SK-N-SH treated with all-trans-retinoic acid at 6 μM for 48 hours (cell line): ENCODE results near the gene TSHZ2.

Source experiments
- ATAC-seq: fragments of 200-7000 bp; cut with Tn5 transposase; 3 replicates; pipeline ENCODE4 v1.9.1; 2020; ENCODE audit warnings: mild to moderate bottlenecking, moderate library complexity
- BACH2 ChIP-seq: fragments of 250-450 bp; sonication (Bioruptor Pico); IDR thresholded peaks from 2 replicates; pipeline ENCODE4 v1.9.0; 2021; ENCODE audit warnings: mild to moderate bottlenecking, borderline replicate concordance
- GLIS3 ChIP-seq: fragments of 250-450 bp; sonication (Bioruptor Pico); IDR thresholded peaks from 2 replicates; pipeline ENCODE4 v1.5.0; 2020; ENCODE audit warnings: mild to moderate bottlenecking, moderate library complexity
- OSR1 ChIP-seq: fragments of 250-450 bp; sonication (Bioruptor Pico); IDR thresholded peaks from 2 replicates; pipeline ENCODE4 v1.8.0; 2022; ENCODE audit warnings: moderate library complexity, mild to moderate bottlenecking, inconsistent platforms
- PATZ1 ChIP-seq: fragments of 250-450 bp; sonication (Bioruptor Pico); IDR thresholded peaks from 2 replicates; pipeline ENCODE4 v1.8.0; 2020; ENCODE audit warnings: mild to moderate bottlenecking, moderate library complexity, borderline replicate concordance
- PPARA ChIP-seq: fragments of 250-450 bp; sonication (Bioruptor Pico); IDR thresholded peaks from 2 replicates; pipeline ENCODE4 v1.5.0; 2020; ENCODE audit warnings: mild to moderate bottlenecking, borderline replicate concordance
- RARB ChIP-seq: fragments of 250-450 bp; sonication (Bioruptor Pico); IDR thresholded peaks from 2 replicates; pipeline ENCODE4 v1.8.0; 2021; ENCODE audit warnings: mild to moderate bottlenecking, moderate library complexity
- SNAI2 ChIP-seq: fragments of 250-450 bp; sonication (Bioruptor Pico); IDR thresholded peaks from 2 replicates; pipeline ENCODE4 v1.5.0; 2020; ENCODE audit warnings: mild to moderate bottlenecking, moderate library complexity
- TCF4 ChIP-seq: fragments of 250-450 bp; sonication (Bioruptor Pico); IDR thresholded peaks from 2 replicates; pipeline ENCODE4 v1.8.0; 2021; ENCODE audit warnings: mild to moderate bottlenecking, moderate library complexity, borderline replicate concordance
- TOX ChIP-seq: fragments of 250-450 bp; sonication (Bioruptor Pico); IDR thresholded peaks from 2 replicates; pipeline ENCODE4 v1.8.0; 2021; ENCODE audit warnings: mild to moderate bottlenecking, moderate library complexity, borderline replicate concordance
- ZFP3 ChIP-seq: fragments of 250-450 bp; sonication (Bioruptor Pico); IDR thresholded peaks from 2 replicates; pipeline ENCODE4 v1.5.0; 2020; ENCODE audit warnings: mild to moderate bottlenecking, moderate library complexity
- ZFP30 ChIP-seq: fragments of 450-650 bp; formaldehyde crosslinking; IDR thresholded peaks from 2 replicates; pipeline ENCODE4 v1.5.0; 2022; ENCODE audit warnings: mild to moderate bottlenecking, moderate library complexity
- ZNF565 ChIP-seq: fragments of 450-650 bp; formaldehyde crosslinking; conservative IDR thresholded peaks from 2 replicates; pipeline ENCODE4 v1.5.0; 2020; ENCODE audit warnings: low read depth, mild to moderate bottlenecking, moderate library complexity
- ZNF70 ChIP-seq: fragments of 450-650 bp; formaldehyde crosslinking; IDR thresholded peaks from 2 replicates; pipeline ENCODE4 v1.5.0; 2020; ENCODE audit warnings: mild to moderate bottlenecking, moderate library complexity
- TF ChIP-seq, protein P1 (sequence below): fragments of 250-450 bp; sonication (Bioruptor Pico); IDR thresholded peaks from 2 replicates; pipeline ENCODE4 v1.5.0; 2020; ENCODE audit warnings: mild to moderate bottlenecking, moderate library complexity
- TF ChIP-seq, protein P2 (sequence below): fragments of 250-450 bp; sonication (Bioruptor Pico); IDR thresholded peaks from 2 replicates; pipeline ENCODE4 v1.5.1; 2021; ENCODE audit warnings: mild to moderate bottlenecking, moderate library complexity
- TF ChIP-seq, protein P3 (sequence below): fragments of 250-450 bp; sonication (Bioruptor Pico); IDR thresholded peaks from 2 replicates; pipeline ENCODE4 v1.5.1; 2020; ENCODE audit warnings: low read depth, mild to moderate bottlenecking, moderate library complexity

Gene TSHZ2

DNA sequence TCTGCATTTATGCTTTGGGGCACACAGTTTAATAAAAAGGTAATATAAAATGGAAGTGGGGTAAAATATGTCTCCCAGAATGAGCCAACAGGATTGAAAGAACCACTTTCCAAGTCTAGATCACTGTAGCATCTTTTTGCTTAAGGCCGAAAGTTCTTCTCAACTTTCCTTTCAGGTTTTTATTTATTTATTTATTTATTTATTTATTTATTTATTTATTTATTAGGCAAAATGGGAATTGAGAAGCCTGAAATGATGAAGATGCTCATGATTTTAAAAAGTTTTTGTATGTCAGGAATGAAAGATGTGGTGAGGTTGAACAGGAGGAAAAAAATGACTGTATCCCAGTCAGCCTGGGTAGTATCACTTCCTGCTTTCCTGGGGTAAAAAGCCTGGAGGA lies 24.0 kb downstream of the TSHZ2 start (continued):
- TF ChIP-seq, protein P1, sequence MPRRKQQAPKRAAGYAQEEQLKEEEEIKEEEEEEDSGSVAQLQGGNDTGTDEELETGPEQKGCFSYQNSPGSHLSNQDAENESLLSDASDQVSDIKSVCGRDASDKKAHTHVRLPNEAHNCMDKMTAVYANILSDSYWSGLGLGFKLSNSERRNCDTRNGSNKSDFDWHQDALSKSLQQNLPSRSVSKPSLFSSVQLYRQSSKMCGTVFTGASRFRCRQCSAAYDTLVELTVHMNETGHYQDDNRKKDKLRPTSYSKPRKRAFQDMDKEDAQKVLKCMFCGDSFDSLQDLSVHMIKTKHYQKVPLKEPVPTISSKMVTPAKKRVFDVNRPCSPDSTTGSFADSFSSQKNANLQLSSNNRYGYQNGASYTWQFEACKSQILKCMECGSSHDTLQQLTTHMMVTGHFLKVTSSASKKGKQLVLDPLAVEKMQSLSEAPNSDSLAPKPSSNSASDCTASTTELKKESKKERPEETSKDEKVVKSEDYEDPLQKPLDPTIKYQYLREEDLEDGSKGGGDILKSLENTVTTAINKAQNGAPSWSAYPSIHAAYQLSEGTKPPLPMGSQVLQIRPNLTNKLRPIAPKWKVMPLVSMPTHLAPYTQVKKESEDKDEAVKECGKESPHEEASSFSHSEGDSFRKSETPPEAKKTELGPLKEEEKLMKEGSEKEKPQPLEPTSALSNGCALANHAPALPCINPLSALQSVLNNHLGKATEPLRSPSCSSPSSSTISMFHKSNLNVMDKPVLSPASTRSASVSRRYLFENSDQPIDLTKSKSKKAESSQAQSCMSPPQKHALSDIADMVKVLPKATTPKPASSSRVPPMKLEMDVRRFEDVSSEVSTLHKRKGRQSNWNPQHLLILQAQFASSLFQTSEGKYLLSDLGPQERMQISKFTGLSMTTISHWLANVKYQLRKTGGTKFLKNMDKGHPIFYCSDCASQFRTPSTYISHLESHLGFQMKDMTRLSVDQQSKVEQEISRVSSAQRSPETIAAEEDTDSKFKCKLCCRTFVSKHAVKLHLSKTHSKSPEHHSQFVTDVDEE, result no peak
- TF ChIP-seq GLIS3 (CRISPR knock-in tag), result no peak
- TF ChIP-seq TCF4 (CRISPR knock-in tag), result no peak
- TF ChIP-seq, protein P2, sequence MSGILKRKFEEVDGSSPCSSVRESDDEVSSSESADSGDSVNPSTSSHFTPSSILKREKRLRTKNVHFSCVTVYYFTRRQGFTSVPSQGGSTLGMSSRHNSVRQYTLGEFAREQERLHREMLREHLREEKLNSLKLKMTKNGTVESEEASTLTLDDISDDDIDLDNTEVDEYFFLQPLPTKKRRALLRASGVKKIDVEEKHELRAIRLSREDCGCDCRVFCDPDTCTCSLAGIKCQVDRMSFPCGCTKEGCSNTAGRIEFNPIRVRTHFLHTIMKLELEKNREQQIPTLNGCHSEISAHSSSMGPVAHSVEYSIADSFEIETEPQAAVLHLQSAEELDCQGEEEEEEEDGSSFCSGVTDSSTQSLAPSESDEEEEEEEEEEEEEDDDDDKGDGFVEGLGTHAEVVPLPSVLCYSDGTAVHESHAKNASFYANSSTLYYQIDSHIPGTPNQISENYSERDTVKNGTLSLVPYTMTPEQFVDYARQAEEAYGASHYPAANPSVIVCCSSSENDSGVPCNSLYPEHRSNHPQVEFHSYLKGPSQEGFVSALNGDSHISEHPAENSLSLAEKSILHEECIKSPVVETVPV (CRISPR knock-in tag), result no peak
- TF ChIP-seq, protein P3, sequence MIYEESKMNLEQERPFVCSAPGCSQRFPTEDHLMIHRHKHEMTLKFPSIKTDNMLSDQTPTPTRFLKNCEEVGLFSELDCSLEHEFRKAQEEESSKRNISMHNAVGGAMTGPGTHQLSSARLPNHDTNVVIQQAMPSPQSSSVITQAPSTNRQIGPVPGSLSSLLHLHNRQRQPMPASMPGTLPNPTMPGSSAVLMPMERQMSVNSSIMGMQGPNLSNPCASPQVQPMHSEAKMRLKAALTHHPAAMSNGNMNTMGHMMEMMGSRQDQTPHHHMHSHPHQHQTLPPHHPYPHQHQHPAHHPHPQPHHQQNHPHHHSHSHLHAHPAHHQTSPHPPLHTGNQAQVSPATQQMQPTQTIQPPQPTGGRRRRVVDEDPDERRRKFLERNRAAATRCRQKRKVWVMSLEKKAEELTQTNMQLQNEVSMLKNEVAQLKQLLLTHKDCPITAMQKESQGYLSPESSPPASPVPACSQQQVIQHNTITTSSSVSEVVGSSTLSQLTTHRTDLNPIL, result no peak
- no peak for TF ChIP-seq SNAI2 (CRISPR knock-in tag)

DNA sequence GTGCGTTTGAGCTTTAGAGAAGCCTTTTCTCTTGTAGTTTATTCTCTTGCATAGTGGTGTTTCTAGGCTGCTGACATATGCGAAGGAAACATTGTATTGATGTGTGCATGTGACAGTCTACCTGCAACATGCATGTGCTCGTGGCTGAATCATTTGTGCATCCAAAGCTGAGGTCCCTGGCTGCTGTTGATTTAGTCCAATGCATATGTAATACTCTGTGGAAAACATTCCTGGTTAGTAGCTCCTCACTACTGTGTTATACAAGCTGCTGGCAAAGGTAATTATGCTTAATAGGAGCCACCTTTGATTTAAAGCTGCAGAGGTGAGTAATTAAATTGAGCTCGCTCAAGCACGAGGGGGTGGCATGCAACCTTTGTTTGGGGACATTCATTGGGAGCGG lies 24.5 kb downstream of the TSHZ2 start:
- no peak for ATAC-seq
- TF ChIP-seq RARB (no peak), ZNF565 (CRISPR knock-in tag) (no peak), PATZ1 (no peak), SNAI2 (CRISPR knock-in tag) (no peak), ZFP30 (CRISPR knock-in tag) (no peak), GLIS3 (CRISPR knock-in tag) (no peak), PPARA (CRISPR knock-in tag) (no peak), OSR1 (CRISPR knock-in tag) (no peak)

DNA sequence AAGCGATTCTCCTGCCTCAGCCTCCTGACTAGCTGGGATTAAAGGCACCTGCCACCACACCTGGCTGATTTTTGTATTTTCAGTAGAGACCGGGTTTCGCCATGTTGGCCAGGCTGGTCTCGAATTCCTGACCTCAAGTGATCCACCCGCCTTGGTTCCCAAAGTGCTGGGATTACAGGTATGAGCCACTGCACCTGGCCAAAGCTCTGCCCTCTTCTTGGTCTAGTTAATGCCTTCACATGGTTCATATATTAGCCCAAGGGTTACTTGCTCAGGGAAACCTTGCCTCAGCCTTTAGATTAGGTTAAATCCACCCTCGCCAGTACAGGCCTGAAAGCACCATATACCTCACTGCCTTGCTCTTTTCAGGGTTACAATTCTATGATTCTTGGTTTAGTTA lies 26.1 kb downstream of the TSHZ2 start:
- TF ChIP-seq OSR1 (CRISPR knock-in tag), result no peak
- TF ChIP-seq ZNF565 (CRISPR knock-in tag), result no peak
- TF ChIP-seq SNAI2 (CRISPR knock-in tag), result no peak
- TF ChIP-seq PATZ1, result no peak
- no peak for TF ChIP-seq ZFP3 (CRISPR knock-in tag)
- TF ChIP-seq TOX (CRISPR knock-in tag), result no peak
- no peak for TF ChIP-seq RARB
- no peak for ATAC-seq

- no peak for ATAC-seq
- TF ChIP-seq OSR1 (CRISPR knock-in tag) (no peak), ZNF70 (CRISPR knock-in tag) (peak; percentile 99)
Observed at GRCh38 chr20:52999040-52999439, 26.9 kb downstream of the TSHZ2 start.

- TF ChIP-seq BACH2 (CRISPR knock-in tag), result no peak
- TF ChIP-seq ZNF565 (CRISPR knock-in tag), result no peak
- no peak for ATAC-seq
Observed at GRCh38 chr20:53001498-53002301, 29.5 kb downstream of the TSHZ2 start.
